GOT3 (cell line): Measurements from ENCODE around the gene MAP1LC3C.

Experiments used
- DNase-seq: peaks from one replicate; lab custom pipeline; 2025; ENCODE audit warnings: mixed read lengths; lab: John Stamatoyannopoulos, UW

Gene MAP1LC3C

DNA sequence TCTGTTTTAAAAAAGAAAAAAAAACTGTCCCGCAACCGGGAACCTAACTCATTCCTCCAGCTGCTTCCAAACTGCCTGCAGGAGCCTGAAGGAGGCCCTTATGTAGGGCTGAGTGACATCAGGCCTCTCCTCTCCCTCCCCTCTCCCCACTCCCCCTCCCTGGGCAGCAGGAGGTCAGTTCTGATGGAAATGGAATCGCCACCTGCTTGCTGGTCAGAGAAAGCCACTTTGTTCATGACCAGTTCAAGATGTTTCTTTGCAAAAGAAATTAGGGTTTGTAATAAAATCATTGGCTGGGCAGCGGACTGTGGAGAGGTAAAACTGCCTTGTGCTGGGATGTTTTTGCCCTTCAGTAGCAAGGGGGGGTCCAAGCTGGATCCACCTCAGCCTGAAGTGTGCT is at the start of gene MAP1LC3C:
MAP1LC3C (minus strand) TSS at position 73 of the 400 bp plus-strand sequence. CDS start 90 bp downstream, outside the sequence.
- DNase-seq = no peak

DNA sequence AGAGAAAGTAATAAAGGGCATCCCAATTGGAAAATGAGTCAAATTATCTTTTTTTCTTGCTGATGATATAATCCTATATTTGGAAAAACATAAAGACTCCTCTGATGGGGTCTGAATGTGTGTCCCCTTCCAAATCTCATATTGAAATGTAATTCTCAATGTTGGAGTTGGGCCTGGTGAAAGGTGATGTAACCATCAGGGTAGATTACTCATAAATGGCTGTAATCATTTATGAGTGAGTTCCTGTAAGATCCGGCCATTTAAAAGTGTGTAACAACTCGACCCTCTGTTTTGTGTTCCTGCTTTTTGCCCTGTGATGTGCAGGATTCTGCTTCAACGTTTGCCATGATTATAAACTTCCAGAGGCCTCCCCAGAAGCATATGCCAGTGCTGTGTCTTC is 44.3 kb upstream of the MAP1LC3C start:
- DNase-seq = no peak

GRCh38 chr1:242034392-242034791 is 35.5 kb upstream of the MAP1LC3C start:
- DNase-seq = no peak

DNA sequence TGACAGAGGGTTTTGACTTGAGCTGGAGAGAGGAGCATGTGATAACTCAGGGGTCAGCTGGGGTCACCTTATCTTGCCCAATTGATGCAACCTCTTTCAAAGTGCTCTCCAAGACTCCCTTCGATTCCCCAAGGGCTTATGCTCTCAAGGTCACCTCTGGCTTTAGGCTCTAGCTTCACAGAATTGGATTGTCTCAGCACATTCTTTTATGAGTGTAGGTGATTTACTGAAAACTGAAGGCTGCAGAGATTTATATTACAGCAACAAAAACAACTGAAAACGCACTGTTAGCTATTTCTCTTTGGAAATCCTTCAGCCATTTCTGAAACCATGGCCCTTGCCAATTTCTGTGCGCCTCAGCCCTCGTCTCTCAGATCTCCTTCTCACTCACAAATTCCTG is 34.5 kb upstream of the MAP1LC3C start:
- no peak for DNase-seq

DNA sequence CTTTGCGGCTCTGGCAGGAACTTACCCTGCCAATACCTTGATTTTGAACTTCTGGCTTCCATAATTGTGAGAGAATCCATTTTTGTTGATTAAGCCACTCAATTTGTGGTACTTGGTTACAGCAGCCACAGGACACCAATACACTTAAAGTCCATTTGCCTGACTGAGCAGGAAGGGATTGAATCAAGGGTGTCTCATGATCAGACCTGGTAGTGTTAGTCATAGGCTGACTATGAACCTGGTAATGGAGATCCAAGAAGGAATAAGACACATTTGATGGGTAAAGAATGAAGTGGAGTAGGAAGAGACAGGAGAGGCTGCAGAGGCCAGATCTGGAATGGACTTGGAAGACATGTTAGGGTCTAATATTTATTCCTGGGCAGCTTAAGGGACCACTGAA is 31.2 kb upstream of the MAP1LC3C start:
- no peak for DNase-seq

- DNase-seq = no peak
These were observed 26.8 kb upstream of the MAP1LC3C start for GRCh38 chr1:242025681-242026080.

DNA sequence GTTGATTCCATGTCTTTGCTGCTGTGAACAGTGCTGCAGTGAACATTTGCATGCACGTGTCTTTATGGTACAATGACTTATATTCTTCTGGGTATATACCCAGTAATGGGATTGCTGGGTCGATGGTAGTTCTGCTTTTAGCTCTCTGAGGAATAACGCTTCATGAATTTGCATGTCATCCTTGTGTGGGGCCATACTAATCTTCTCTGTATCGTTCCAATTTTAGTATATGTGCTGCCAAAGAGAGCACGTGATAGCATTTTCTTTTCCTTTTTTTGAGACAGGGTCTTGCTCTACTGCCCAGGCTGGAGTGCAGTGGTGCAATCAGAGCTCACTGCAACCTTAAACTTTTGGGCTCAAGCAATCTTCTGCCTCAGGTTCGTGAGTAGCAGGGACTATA is 24.9 kb upstream of the MAP1LC3C start:
- no peak for DNase-seq

GRCh38 chr1:242019018-242019417 is 20.1 kb upstream of the MAP1LC3C start:
- no peak for DNase-seq

DNA sequence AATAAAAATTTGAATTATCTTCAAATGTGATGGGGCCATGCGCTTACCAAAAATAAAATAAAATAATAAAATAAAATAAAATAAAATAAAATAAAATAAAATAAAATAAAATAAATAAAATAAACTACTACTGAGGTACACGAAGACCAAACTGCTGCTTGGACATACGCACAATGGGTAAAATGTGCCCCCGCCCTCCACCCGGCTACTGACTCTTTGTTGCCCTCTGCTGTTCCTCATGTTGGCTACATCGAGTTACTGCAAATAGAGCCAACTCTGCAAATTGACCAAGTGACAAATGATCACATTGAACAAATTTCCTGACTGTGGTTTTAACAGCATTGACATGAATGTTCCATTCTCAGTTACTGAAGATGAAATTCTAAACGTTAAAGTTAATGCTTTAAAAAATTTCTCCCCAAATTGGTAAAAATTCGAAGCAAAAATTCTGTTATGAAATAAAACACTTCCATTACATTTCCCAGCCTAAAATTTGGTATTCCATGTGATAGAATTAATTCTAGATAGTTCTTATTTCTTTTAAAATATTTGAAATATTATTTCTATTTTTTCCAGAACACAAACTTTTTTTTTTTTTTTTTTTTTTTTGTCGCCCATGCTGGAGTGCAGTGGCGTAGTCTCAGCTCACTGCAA is 18.8 kb upstream of the MAP1LC3C start:
- DNase-seq = no peak

- DNase-seq = no peak
These were observed 17.6 kb upstream of the MAP1LC3C start for GRCh38 chr1:242016479-242016878.

GRCh38 chr1:242011894-242012660 is 13.2 kb upstream of the MAP1LC3C start:
- DNase-seq = no peak

DNA sequence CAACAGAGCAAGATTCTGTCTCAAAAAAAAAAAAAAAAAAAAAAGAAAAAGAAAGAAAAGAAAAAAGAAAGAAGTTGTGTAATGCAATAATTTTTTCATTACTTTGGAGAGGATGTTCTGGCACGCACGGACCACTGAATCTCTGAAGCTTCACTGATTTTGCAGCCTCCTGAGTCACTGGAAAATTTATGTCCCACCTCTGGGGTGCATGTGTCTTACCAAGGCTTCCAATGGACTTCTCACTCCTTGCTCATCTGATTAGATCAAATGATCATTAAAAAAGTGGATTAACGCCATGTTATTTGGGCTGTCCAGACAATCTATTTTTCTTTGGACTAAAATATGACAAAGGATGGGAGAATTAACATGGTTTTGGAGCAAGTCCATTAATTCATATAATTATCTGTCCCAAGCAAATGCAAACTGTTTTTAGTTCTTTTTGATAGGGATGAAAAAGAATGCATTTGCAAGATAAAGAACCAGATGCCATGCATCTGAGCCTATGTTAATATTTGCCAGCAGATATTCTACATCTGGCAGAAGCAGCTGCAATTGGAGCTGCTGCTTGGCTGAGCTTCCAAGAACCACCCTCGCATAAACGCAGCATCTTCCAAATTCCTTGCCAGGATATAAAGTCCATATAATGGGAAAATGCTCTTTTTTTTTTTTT is 10.1 kb upstream of the MAP1LC3C start:
- DNase-seq = no peak

DNA sequence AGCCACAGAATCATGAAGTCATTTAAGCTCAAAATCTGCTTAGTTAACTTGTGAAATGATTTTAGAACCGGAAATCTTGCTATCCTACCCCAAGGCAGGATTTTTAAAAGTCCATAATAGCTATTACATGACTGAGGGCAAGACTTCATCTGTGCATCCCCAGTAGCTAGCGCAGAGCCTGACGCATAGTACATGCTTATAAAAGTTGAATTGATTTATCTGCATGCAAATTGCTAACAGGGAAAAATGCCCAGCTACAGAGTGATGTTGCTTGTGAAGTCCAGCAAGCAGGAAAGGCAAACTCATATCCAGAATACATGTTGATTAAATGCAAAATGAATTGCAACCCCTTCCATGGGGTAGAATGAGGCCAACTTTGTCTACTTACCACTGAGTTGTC is 8.1 kb upstream of the MAP1LC3C start:
- DNase-seq = no peak

- no peak for DNase-seq
These were observed 7.1 kb upstream of the MAP1LC3C start for GRCh38 chr1:242005866-242006535.

GRCh38 chr1:242004751-242005495 is 6.0 kb upstream of the MAP1LC3C start:
- DNase-seq = no peak

GRCh38 chr1:242002510-242002909 is 3.6 kb upstream of the MAP1LC3C start:
- DNase-seq = no peak

GRCh38 chr1:242002072-242002471 is 3.2 kb upstream of the MAP1LC3C start:
- DNase-seq = no peak

GRCh38 chr1:242000434-242000833 is 1.5 kb upstream of the MAP1LC3C start:
- DNase-seq = no peak

DNA sequence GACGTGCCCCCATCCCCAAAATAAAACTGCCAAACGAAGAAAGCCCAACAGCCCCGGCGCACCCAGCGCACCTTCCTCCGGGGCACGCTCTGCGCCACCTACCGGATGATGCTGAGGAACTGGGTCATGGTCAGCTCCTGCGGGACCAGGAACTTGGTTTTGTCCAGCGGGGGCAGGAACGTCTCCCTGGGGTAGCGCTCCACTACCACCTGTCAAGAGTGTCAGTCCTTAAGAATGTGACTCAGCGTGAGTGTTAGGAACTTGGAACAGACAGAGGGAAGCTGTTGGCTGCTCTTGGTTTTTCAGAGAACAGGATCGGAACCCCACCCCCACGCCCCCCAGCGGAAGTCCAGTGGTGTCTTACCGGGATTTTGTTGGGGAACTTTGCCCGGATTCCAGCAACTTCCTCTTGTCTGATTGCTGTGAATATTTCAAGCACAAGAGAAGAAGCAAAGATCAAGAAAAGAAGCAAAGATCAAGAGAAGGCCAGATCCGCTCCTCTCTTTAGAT is 431 bp downstream of the MAP1LC3C start:
- DNase-seq = peak; percentile 35

GRCh38 chr1:241997401-241997998 is 1.4 kb downstream of the MAP1LC3C start:
- no peak for DNase-seq

GRCh38 chr1:241994171-241994570 is 4.7 kb downstream of the MAP1LC3C start:
- DNase-seq = no peak
